Measurements from ENCODE around the gene WWOX. TPM values are rescaled to one million over a fixed set of nuclear protein-coding genes. Genes with fewer than 3 reads are reported as not detected.

Gene WWOX
- total RNA-seq, 4 donors from 2014 or later: 76.8 to 102 (median 83.6) TPM

GRCh38 chr16:78693496-78693895 is 594.0 kb downstream of the WWOX start:
- H3K27ac ChIP-seq: no peak overlapping the region
- H3K36me3 ChIP-seq: no peaks in the 10 kb centered on the region
- H3K9me3 ChIP-seq: no peaks in the 10 kb centered on the region
- 88 to 93% methylated on average over 5 of the region's 5 CpGs for WGBS, 2 donors
- H3K4me1 ChIP-seq: peaks cover 0 to 7% (median 0%) of the 10 kb centered on the region in 4 donors
- no peaks in the 10 kb centered on the region for H3K27me3 ChIP-seq
- no peak for DNase-seq (ENCODE audit: low spot score in 2 of 2)
- TF ChIP-seq CTCF (IDR thresholded peaks at IDR 0.05) (no peak), POLR2A (IDR thresholded peaks at IDR 0.05) (no peak), EP300 (IDR thresholded peaks at IDR 0.05) (no peak)
- H3K4me3 ChIP-seq: no peak overlapping the region

- TF ChIP-seq CTCF (IDR thresholded peaks at IDR 0.05) (no peak), EP300 (IDR thresholded peaks at IDR 0.05) (no peak)
- 91 to 94% methylated on average over 3 of the region's 3 CpGs for WGBS, 2 donors
- Histone ChIP-seq H3K27me3 (no peaks in the 10 kb centered on the region), H3K4me3 (no peak overlapping the region), H3K27ac (no peak overlapping the region), H3K4me1 (peaks cover 0 to under 1% (median 0%) of the 10 kb centered on the region in 4 donors), H3K9me3 (no peaks in the 10 kb centered on the region), H3K36me3 (no peaks in the 10 kb centered on the region)
- DNase-seq (ENCODE audit: low spot score in 2 of 2): no peak
These were observed 595.0 kb downstream of the WWOX start for GRCh38 chr16:78694414-78694813.

- Histone ChIP-seq H3K9me3 (no peaks in the 10 kb centered on the region), H3K4me1 (no peaks in the 10 kb centered on the region), H3K36me3 (no peaks in the 10 kb centered on the region), H3K27me3 (no peaks in the 10 kb centered on the region), H3K27ac (no peak overlapping the region), H3K4me3 (no peak overlapping the region)
- DNase-seq (ENCODE audit: low spot score in 2 of 2): no peak
- TF ChIP-seq POLR2A (IDR thresholded peaks at IDR 0.05) (no peak), CTCF (IDR thresholded peaks at IDR 0.05) (no peak), EP300 (IDR thresholded peaks at IDR 0.05) (no peak)
- WGBS, 2 donors: 63 to 65% methylated on average over 6 of the region's 6 CpGs
These were observed 595.9 kb downstream of the WWOX start for GRCh38 chr16:78695391-78695790.

GRCh38 chr16:78696797-78697196 is 597.3 kb downstream of the WWOX start:
- Histone ChIP-seq H3K36me3 (no peaks in the 10 kb centered on the region), H3K27ac (no peak overlapping the region), H3K4me3 (no peak overlapping the region), H3K27me3 (no peaks in the 10 kb centered on the region), H3K9me3 (no peaks in the 10 kb centered on the region), H3K4me1 (no peaks in the 10 kb centered on the region)
- no peak for DNase-seq (ENCODE audit: low spot score in 2 of 2)
- 99% methylated on average over 2 of the region's 2 CpGs for WGBS, 2 donors
- TF ChIP-seq EP300 (IDR thresholded peaks at IDR 0.05): no peak
- no peak for TF ChIP-seq CTCF (IDR thresholded peaks at IDR 0.05)
- TF ChIP-seq POLR2A (IDR thresholded peaks at IDR 0.05): no peak

- H3K27me3 ChIP-seq: no peaks in the 10 kb centered on the region
- H3K27ac ChIP-seq: no peak overlapping the region
- no peak for TF ChIP-seq CTCF (IDR thresholded peaks at IDR 0.05)
- no peaks in the 10 kb centered on the region for H3K36me3 ChIP-seq
- H3K4me1 ChIP-seq: no peaks in the 10 kb centered on the region
- WGBS, 2 donors: 90 to 93% methylated on average over 5 of the region's 5 CpGs
- DNase-seq (ENCODE audit: low spot score in 2 of 2): no peak
- H3K9me3 ChIP-seq: no peaks in the 10 kb centered on the region
- H3K4me3 ChIP-seq: no peak overlapping the region
These were observed 598.0 kb downstream of the WWOX start for GRCh38 chr16:78697426-78697825.
